ENCODE results near the gene CLDN10.
"Not testable (repeated sequence)": the region's sequence is repeated elsewhere in the genome, so short reads cannot be mapped to it uniquely, and the experiment has no call there.

Gene CLDN10

GRCh38 chr13:95512424-95512823 is 40.1 kb upstream of the CLDN10 start:
- no peaks in the 10 kb centered on the region for H3K79me2 ChIP-seq (ENCODE audit: insufficient read depth, low read depth)
- no peak overlapping the region for H2AFZ ChIP-seq (ENCODE audit: low read depth)
- no peaks in the 10 kb centered on the region for H3K27me3 ChIP-seq (ENCODE audit: insufficient read depth, low read depth)
- no peaks in the 10 kb centered on the region for H3K4me1 ChIP-seq (ENCODE audit: low read depth, poor library complexity, severe bottlenecking)
- H4K20me1 ChIP-seq (ENCODE audit: insufficient read depth) = no peaks in the 10 kb centered on the region
- H3K27ac ChIP-seq = no peak overlapping the region
- H3K9ac ChIP-seq = no peak overlapping the region
- no peak overlapping the region for H3K4me3 ChIP-seq (IDR thresholded peaks at IDR 0.05; ENCODE audit: insufficient read depth, low read depth, low read length)
- no peaks in the 10 kb centered on the region for H3K36me3 ChIP-seq (ENCODE audit: insufficient read depth)
- H3K4me2 ChIP-seq = no peak overlapping the region
- TF ChIP-seq CTCF (conservative IDR thresholded peaks at IDR 0.05; ENCODE audit: low read depth, low read length) = no peak

- Histone ChIP-seq H3K36me3 (ENCODE audit: insufficient read depth) (no peaks in the 10 kb centered on the region), H4K20me1 (ENCODE audit: insufficient read depth) (no peaks in the 10 kb centered on the region), H2AFZ (ENCODE audit: low read depth) (no peak overlapping the region), H3K9ac (no peak overlapping the region), H3K4me3 (IDR thresholded peaks at IDR 0.05; ENCODE audit: insufficient read depth, low read depth, low read length) (no peak overlapping the region), H3K4me1 (ENCODE audit: low read depth, poor library complexity, severe bottlenecking) (no peaks in the 10 kb centered on the region), H3K79me2 (ENCODE audit: insufficient read depth, low read depth) (no peaks in the 10 kb centered on the region), H3K27me3 (ENCODE audit: insufficient read depth, low read depth) (no peaks in the 10 kb centered on the region), H3K4me2 (no peak overlapping the region), H3K27ac (no peak overlapping the region)
- TF ChIP-seq CTCF (conservative IDR thresholded peaks at IDR 0.05; ENCODE audit: low read depth, low read length) = no peak
Observed at GRCh38 chr13:95512957-95513356, 39.6 kb upstream of the CLDN10 start.

- not testable (repeated sequence) for H3K27ac ChIP-seq; H2AFZ ChIP-seq (ENCODE audit: low read depth); H3K36me3 ChIP-seq (ENCODE audit: insufficient read depth); H3K79me2 ChIP-seq (ENCODE audit: insufficient read depth, low read depth); H3K4me3 ChIP-seq (IDR thresholded peaks at IDR 0.05; ENCODE audit: insufficient read depth, low read depth, low read length); H3K4me2 ChIP-seq; H3K27me3 ChIP-seq (ENCODE audit: insufficient read depth, low read depth); H4K20me1 ChIP-seq (ENCODE audit: insufficient read depth); H3K4me1 ChIP-seq (ENCODE audit: low read depth, poor library complexity, severe bottlenecking); H3K9ac ChIP-seq
Observed at GRCh38 chr13:95515606-95516005, 36.9 kb upstream of the CLDN10 start.

- Histone ChIP-seq H3K9ac (no peak overlapping the region), H4K20me1 (ENCODE audit: insufficient read depth) (no peaks in the 10 kb centered on the region), H3K27ac (no peak overlapping the region), H3K27me3 (ENCODE audit: insufficient read depth, low read depth) (no peaks in the 10 kb centered on the region), H3K4me3 (IDR thresholded peaks at IDR 0.05; ENCODE audit: insufficient read depth, low read depth, low read length) (no peak overlapping the region), H3K4me1 (ENCODE audit: low read depth, poor library complexity, severe bottlenecking) (no peaks in the 10 kb centered on the region), H2AFZ (ENCODE audit: low read depth) (no peak overlapping the region), H3K79me2 (ENCODE audit: insufficient read depth, low read depth) (no peaks in the 10 kb centered on the region), H3K36me3 (ENCODE audit: insufficient read depth) (no peaks in the 10 kb centered on the region), H3K4me2 (no peak overlapping the region)
- no peak for TF ChIP-seq CTCF (conservative IDR thresholded peaks at IDR 0.05; ENCODE audit: low read depth, low read length)
Observed at GRCh38 chr13:95516021-95516420, 36.5 kb upstream of the CLDN10 start.

- no peak overlapping the region for H3K27ac ChIP-seq
- no peak overlapping the region for H3K4me2 ChIP-seq
- no peak overlapping the region for H2AFZ ChIP-seq (ENCODE audit: low read depth)
- H4K20me1 ChIP-seq (ENCODE audit: insufficient read depth) = no peaks in the 10 kb centered on the region
- no peak overlapping the region for H3K4me3 ChIP-seq (IDR thresholded peaks at IDR 0.05; ENCODE audit: insufficient read depth, low read depth, low read length)
- no peaks in the 10 kb centered on the region for H3K79me2 ChIP-seq (ENCODE audit: insufficient read depth, low read depth)
- H3K27me3 ChIP-seq (ENCODE audit: insufficient read depth, low read depth) = no peaks in the 10 kb centered on the region
- no peak overlapping the region for H3K9ac ChIP-seq
- no peaks in the 10 kb centered on the region for H3K4me1 ChIP-seq (ENCODE audit: low read depth, poor library complexity, severe bottlenecking)
- no peaks in the 10 kb centered on the region for H3K36me3 ChIP-seq (ENCODE audit: insufficient read depth)
- no peak for TF ChIP-seq CTCF (conservative IDR thresholded peaks at IDR 0.05; ENCODE audit: low read depth, low read length)
Observed at GRCh38 chr13:95516492-95516891, 36.0 kb upstream of the CLDN10 start.
